Type B pancreatic cell (in vitro differentiated cells): Measurements from ENCODE around the gene PRKCQ. TPM values are rescaled to one million over a fixed set of nuclear protein-coding genes. Genes with fewer than 3 reads are reported as not detected.

Experiments used
- DNase-seq: peaks from one replicate; pipeline ENCODE4 v3.0.0; 2021; ENCODE audit warnings: mixed read lengths; ENCODE audit not compliant: unreplicated experiment; ENCODE audit errors: extremely low spot score
- H3K27ac Mint-ChIP-seq: 2 replicates; pipeline ENCODE4 v1.8.0; 2021; ENCODE audit warnings: mild to moderate bottlenecking, mixed read lengths
- H3K27me3 Mint-ChIP-seq: 2 replicates; pipeline ENCODE4 v1.8.0; 2021; ENCODE audit warnings: mixed read lengths
- H3K36me3 Mint-ChIP-seq: 2 replicates; pipeline ENCODE4 v1.8.0; 2021; ENCODE audit warnings: mixed read lengths
- H3K4me1 Mint-ChIP-seq: one replicate; pipeline ENCODE4 v1.8.0; 2021; ENCODE audit warnings: mixed read lengths; ENCODE audit not compliant: unreplicated experiment
- H3K4me3 Mint-ChIP-seq: 2 replicates; pipeline ENCODE4 v1.8.0; 2021; ENCODE audit warnings: mild to moderate bottlenecking, mixed read lengths
- H3K9me3 Mint-ChIP-seq: 2 replicates; pipeline ENCODE4 v1.8.0; 2021; ENCODE audit warnings: mixed read lengths
- total RNA-seq: library from RNA; stranded (reverse); gene quantifications from 2 replicates; pipeline ENCODE4 v1.2.1, GENCODE V29; 2021; ENCODE audit warnings: low replicate concordance
- TF ChIP-seq, protein P1 (sequence below): fragments of 200-600 bp; sonication (generic); conservative IDR thresholded peaks from 2 replicates; pipeline ENCODE4 v1.5.0; 2021; ENCODE audit warnings: antibody characterized with exemption, mild to moderate bottlenecking

PRKCQ gene
- total RNA-seq, 1 donor from 2014 or later = 2.0 TPM

DNA sequence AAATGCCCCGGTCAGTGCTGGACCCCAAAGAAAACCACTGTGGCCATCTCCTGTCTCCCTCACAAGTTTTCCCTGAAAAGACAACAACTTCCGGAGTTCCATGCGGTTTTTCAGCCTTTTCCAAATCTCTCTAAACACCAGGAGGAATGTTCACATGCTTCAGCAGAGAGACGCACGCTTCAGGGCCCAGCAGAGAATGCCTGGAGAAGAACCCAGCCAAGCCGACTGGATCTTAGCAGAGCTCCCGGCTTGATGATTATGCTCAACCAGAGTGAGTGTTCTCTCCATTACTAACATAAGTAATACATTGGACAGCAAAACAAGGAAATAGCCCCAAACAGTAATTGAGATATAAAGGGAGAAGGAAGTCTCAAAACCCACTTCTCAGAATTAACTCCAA is 17.9 kb downstream of the PRKCQ start:
- Mint-ChIP-seq H3K4me1 (no peaks in the 10 kb centered on the region), H3K9me3 (no peaks in the 10 kb centered on the region), H3K36me3 (no peaks in the 10 kb centered on the region), H3K4me3 (no peak overlapping the region), H3K27me3 (peaks cover 25% of the 10 kb centered on the region), H3K27ac (no peak overlapping the region)
- TF ChIP-seq, protein P1, sequence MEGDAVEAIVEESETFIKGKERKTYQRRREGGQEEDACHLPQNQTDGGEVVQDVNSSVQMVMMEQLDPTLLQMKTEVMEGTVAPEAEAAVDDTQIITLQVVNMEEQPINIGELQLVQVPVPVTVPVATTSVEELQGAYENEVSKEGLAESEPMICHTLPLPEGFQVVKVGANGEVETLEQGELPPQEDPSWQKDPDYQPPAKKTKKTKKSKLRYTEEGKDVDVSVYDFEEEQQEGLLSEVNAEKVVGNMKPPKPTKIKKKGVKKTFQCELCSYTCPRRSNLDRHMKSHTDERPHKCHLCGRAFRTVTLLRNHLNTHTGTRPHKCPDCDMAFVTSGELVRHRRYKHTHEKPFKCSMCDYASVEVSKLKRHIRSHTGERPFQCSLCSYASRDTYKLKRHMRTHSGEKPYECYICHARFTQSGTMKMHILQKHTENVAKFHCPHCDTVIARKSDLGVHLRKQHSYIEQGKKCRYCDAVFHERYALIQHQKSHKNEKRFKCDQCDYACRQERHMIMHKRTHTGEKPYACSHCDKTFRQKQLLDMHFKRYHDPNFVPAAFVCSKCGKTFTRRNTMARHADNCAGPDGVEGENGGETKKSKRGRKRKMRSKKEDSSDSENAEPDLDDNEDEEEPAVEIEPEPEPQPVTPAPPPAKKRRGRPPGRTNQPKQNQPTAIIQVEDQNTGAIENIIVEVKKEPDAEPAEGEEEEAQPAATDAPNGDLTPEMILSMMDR = no peak
- no peak for DNase-seq

DNA sequence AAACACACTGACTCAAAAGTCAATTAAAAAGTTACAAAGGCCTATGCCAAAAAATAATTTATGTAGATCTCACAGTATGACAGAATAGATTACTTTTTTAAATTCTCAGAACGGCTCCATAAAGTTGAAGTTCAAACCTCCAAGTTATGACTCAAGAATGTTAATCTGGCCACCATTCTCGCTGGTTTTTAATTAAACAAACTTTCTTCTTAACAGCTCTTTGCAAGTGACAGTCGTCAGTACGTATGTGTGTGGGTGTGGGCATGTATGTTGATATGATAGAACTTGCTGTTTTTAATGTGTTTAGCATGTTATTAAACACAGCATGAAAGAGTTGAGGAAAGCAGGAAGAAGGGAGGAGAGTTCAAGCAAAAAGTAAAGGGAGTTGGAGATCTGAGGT is 18.5 kb downstream of the PRKCQ start:
- TF ChIP-seq, protein P1 = no peak
- H3K27me3 Mint-ChIP-seq = peaks cover 32% of the 10 kb centered on the region
- no peaks in the 10 kb centered on the region for H3K9me3 Mint-ChIP-seq
- no peak for DNase-seq
- H3K4me1 Mint-ChIP-seq = no peaks in the 10 kb centered on the region
- no peak overlapping the region for H3K4me3 Mint-ChIP-seq
- no peaks in the 10 kb centered on the region for H3K36me3 Mint-ChIP-seq
- no peak overlapping the region for H3K27ac Mint-ChIP-seq

DNA sequence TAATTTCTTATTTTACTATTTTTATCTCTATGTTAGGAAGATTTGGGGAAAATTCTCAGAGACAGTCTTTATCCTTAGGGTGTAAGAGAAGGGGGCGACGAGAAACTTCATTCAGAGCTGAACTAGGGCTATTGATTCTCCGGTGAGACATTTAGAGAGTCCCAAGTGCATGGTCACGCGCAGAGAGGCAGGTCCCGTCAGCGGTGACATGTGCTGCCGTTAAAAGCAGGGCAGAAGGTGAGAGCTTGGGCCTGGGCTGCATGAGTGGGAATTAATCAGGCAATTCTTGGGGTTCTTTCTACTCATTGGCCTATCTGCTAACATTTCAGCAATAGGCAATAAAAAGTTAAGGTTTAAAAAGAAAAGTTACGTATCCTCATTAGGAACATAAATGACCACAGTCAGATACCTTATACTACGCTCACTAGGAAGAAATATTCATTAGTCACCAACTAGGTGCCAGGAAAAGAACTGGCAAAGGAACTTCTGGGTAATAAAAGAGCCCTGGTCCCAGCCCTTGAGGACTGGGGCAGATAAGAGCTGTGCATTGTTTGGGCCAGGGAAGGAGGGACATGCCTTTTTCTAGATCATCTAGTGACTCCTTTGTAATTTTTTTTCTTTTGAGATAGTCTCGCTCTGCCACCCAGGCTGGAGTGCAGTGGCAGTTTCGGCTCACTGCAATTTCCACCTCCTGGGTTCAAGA is 21.2 kb downstream of the PRKCQ start:
- H3K27ac Mint-ChIP-seq = no peak overlapping the region
- TF ChIP-seq, protein P1 = no peak
- no peak for DNase-seq

DNA sequence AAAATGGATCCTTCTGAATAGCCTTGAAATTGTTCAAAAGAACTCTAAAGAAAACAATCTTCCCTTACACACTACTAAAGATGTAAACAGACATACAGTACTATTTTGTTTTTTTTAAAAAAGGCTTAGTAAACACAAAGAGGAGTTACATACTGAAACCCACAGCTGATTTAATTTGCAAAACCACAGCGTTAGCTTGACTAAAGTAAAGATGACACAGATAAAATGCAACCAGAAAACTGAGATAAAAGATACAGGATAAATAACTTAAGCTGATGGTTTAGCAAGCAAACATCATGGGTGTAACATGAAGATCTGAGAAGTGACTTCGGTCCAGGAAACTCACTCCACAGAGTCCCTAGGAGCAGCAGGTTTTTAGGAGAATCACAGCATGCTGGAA is 21.8 kb downstream of the PRKCQ start:
- TF ChIP-seq, protein P1 = no peak
- no peak for DNase-seq
- peaks cover 21% of the 10 kb centered on the region for H3K27me3 Mint-ChIP-seq
- H3K4me1 Mint-ChIP-seq = no peaks in the 10 kb centered on the region
- H3K27ac Mint-ChIP-seq = no peak overlapping the region
- H3K36me3 Mint-ChIP-seq = no peaks in the 10 kb centered on the region
- H3K4me3 Mint-ChIP-seq = no peak overlapping the region
- no peaks in the 10 kb centered on the region for H3K9me3 Mint-ChIP-seq

More for the DNA sequence above, 21.2 kb downstream of the PRKCQ start:
- H3K36me3 Mint-ChIP-seq = no peaks in the 10 kb centered on the region
- H3K9me3 Mint-ChIP-seq = no peaks in the 10 kb centered on the region
- peaks cover 27% of the 10 kb centered on the region for H3K27me3 Mint-ChIP-seq
- no peaks in the 10 kb centered on the region for H3K4me1 Mint-ChIP-seq
- H3K4me3 Mint-ChIP-seq = no peak overlapping the region

DNA sequence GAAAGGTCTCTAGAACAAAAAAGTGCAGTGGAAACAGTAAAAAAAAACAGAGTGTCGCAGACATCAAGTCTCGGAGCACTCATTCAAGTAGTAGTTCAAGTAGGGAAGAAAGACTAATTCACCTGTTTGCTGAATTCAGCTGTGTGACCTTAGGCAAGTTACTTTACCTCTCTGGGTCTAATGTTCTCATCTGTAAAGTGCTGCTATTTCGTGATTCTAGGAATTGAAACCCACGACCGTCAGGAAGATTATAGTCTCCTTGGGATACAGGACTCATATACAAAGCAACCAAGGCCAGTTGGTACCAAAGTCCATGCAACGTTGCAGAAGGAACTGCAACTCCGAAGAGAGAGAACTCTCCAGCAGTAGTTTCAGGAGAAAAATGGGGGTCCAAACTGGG is 26.1 kb downstream of the PRKCQ start:
- peaks cover 10% of the 10 kb centered on the region for H3K27me3 Mint-ChIP-seq
- no peak overlapping the region for H3K4me3 Mint-ChIP-seq
- no peak overlapping the region for H3K27ac Mint-ChIP-seq
- H3K4me1 Mint-ChIP-seq = no peaks in the 10 kb centered on the region
- DNase-seq = no peak
- TF ChIP-seq, protein P1 = no peak
- no peaks in the 10 kb centered on the region for H3K9me3 Mint-ChIP-seq
- no peaks in the 10 kb centered on the region for H3K36me3 Mint-ChIP-seq
